Measurements from ENCODE around the gene GLRX3. TPM values are rescaled to one million over a fixed set of nuclear protein-coding genes. Genes with fewer than 3 reads are reported as not detected.

GLRX3 gene
- total and polyA plus RNA-seq, 7 experiments from 2014 or later: 30.1 to 74.7 (median 44.2) TPM

DNA sequence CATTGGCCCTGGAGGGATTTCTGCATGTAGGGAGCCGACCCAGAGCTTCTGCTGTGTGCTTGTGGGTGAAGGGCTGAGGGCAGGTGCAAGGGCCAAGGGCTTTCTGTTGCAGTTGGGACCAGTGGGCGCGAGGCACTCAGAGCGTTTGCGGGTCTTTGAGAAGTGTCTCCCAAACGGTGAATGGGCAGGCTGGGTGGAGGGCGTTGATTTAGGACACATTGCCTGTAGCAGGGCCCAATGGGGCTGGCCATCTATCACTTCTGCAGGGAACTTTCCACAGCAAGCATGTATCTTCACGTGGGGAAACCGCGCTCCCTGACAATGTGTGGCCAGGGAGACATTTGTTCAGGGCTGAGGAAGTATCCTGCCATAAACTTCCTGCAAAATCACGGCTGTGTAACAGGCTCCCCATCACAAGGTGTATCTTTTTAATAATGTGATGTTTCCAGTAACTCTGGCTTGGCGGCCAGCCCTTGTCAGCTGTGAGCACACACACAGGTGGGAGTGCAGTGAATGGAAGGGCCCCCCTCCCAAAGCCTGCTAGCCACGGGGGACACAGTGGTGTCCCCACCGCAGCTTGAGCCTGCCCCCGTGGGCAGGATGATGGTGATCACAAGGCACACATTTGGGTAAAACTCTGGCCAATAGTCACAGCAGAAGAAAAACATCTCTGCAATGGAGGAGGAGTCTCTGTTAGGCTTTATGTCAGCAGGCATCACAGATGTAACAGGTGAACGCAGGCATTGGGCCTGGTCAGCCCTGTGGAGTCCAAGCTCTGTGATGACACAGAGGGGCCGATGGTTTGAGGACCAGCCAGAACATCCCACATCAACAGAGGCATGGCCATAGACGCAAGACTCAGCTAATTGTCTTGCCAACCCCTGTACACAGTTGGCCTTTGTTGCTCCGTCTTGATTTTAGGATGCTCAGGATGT lies 84.3 kb downstream of the GLRX3 start:
- CTCF ChIA-PET: no interaction called here
- Mint-ChIP-seq H3K4me1 (peaks cover 0 to 5% (median 0%) of the 10 kb centered on the region in 7 donors), H3K27ac (no peak overlapping the region), H3K27me3 (peaks cover 0 to 5% (median 0%) of the 10 kb centered on the region in 5 donors), H3K4me3 (no peak overlapping the region), H3K36me3 (peaks cover 0 to 5% (median 0%) of the 10 kb centered on the region in 5 donors), H3K9me3 (peaks cover 0 to 3% (median 0%) of the 10 kb centered on the region in 11 donors)
- DNase-seq (no peak), ATAC-seq (no peak)
- no peaks in the 10 kb centered on the region for H3K9me3 ChIP-seq (ENCODE audit: control insufficient read depth in 2 of 3, low read length in 3 of 3)
- H3K36me3 ChIP-seq (ENCODE audit: control insufficient read depth in 2 of 3, insufficient read depth in 3 of 3, low read length in 3 of 3): no peaks in the 10 kb centered on the region
- intact Hi-C loops (cut with micrococcal nuclease): no loop called here
- POLR2A ChIA-PET: no interaction called here
- H3K4me1 ChIP-seq (ENCODE audit: control insufficient read depth in 2 of 2, insufficient read depth in 2 of 2, low read length in 2 of 2): no peaks in the 10 kb centered on the region
- no peak overlapping the region for H3K27ac ChIP-seq (ENCODE audit: low read depth, low read length)
- no peaks in the 10 kb centered on the region for H3K27me3 ChIP-seq (ENCODE audit: control insufficient read depth in 2 of 2, insufficient read depth in 2 of 2, low read length in 2 of 2)
- no peak overlapping the region for H3K4me3 ChIP-seq (ENCODE audit: low read length)

DNA sequence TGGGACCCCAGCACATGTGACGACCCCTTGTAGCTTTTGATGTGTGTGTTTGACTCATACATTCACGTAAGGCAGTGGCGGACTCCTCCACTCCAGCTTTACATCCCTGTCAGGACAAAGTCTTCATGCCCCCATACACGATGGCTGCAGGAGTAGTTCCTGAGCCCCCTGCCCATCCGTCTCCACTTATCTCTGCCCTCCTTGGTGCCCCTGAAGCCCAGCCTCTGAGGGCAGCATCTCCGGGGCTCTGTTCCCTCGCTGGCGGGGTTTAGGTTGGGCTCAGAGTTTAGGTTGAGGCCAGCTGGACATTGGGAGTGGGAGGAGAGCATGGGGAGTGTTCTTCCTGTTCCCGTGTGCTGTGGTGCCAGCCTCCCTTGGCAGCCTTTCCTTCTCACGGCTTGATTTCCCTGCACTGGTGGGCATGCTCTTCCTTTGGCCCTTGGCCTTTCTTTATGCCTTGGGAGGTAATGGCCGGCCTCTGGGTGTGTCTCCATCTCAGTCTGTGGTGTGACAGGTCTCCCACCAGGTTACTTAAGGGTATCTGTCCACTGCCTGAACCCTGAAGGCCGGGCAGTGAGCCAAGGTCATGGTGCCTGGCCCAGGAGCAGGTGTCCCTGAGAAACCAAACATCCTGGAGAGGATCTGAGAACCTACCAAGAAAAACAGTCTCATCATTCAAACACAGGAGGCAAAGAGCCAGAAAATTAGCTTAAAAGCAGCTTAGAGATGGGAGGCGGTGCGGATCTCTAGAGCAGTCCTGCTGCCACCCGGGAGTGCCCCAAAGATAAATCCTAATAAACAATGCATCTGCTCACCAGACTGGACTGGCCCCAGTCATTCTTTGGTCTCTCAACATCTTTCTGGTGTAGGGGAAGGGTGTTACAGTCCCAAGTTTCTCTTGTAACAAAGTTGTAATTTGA lies 85.5 kb downstream of the GLRX3 start:
- Mint-ChIP-seq H3K27ac (no peak overlapping the region), H3K27me3 (peaks cover 0 to 5% (median 0%) of the 10 kb centered on the region in 5 donors), H3K9me3 (peaks cover 0 to 5% (median 3%) of the 10 kb centered on the region in 11 donors), H3K4me1 (peaks cover 0 to 5% (median 0%) of the 10 kb centered on the region in 7 donors), H3K36me3 (peaks cover 0 to 6% (median 0%) of the 10 kb centered on the region in 5 donors), H3K4me3 (no peak overlapping the region)
- no peak overlapping the region for H3K27ac ChIP-seq (ENCODE audit: low read depth, low read length)
- H3K4me3 ChIP-seq (ENCODE audit: low read length): no peak overlapping the region
- no peak for ATAC-seq
- no peaks in the 10 kb centered on the region for H3K36me3 ChIP-seq (ENCODE audit: control insufficient read depth in 2 of 3, insufficient read depth in 3 of 3, low read length in 3 of 3)
- POLR2A ChIA-PET: no interaction called here
- CTCF ChIA-PET: no interaction called here
- no peaks in the 10 kb centered on the region for H3K27me3 ChIP-seq (ENCODE audit: control insufficient read depth in 2 of 2, insufficient read depth in 2 of 2, low read length in 2 of 2)
- intact Hi-C loops (cut with micrococcal nuclease): no loop called here
- H3K4me1 ChIP-seq (ENCODE audit: control insufficient read depth in 2 of 2, insufficient read depth in 2 of 2, low read length in 2 of 2): no peaks in the 10 kb centered on the region
- DNase-seq: no peak
- H3K9me3 ChIP-seq (ENCODE audit: control insufficient read depth in 2 of 3, low read length in 3 of 3): no peaks in the 10 kb centered on the region

DNA sequence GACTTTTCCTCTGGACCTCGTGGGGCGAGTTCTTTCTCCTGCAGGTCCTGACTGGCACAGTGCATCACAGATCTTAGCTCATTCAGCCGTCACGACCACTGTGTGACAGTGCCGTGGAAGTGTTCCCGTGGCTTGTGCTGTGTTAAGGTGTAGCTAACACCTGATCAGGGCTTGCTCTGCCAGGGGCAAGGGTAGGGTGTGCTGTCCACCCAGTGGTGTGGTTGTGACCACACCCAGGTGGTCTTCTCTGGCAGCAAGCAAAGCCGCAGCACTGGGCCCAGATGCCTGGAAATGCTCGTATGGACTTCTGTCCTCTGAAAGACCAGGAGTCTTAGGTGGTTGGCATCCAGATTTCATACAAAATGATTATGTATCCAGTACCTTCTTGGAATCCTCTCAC lies 86.2 kb downstream of the GLRX3 start:
- Histone ChIP-seq H3K36me3 (ENCODE audit: control insufficient read depth in 2 of 3, insufficient read depth in 3 of 3, low read length in 3 of 3) (no peaks in the 10 kb centered on the region), H3K27me3 (ENCODE audit: control insufficient read depth in 2 of 2, insufficient read depth in 2 of 2, low read length in 2 of 2) (no peaks in the 10 kb centered on the region), H3K27ac (ENCODE audit: low read depth, low read length) (no peak overlapping the region), H3K9me3 (ENCODE audit: control insufficient read depth in 2 of 3, low read length in 3 of 3) (no peaks in the 10 kb centered on the region), H3K4me1 (ENCODE audit: control insufficient read depth in 2 of 2, insufficient read depth in 2 of 2, low read length in 2 of 2) (no peaks in the 10 kb centered on the region), H3K4me3 (ENCODE audit: low read length) (no peak overlapping the region)
- Mint-ChIP-seq H3K36me3 (peaks cover 0 to 12% (median 3%) of the 10 kb centered on the region in 5 donors), H3K4me3 (no peak overlapping the region), H3K27me3 (peaks cover 0 to 5% (median 0%) of the 10 kb centered on the region in 5 donors), H3K27ac (no peak overlapping the region), H3K9me3 (peaks cover 3 to 10% (median 8%) of the 10 kb centered on the region in 11 donors), H3K4me1 (peaks cover 0 to 5% (median 0%) of the 10 kb centered on the region in 7 donors)
- ATAC-seq (no peak), DNase-seq (no peak)
- ChIA-PET POLR2A (no interaction called here), CTCF (no interaction called here)
- intact Hi-C loops (cut with micrococcal nuclease): no loop called here

DNA sequence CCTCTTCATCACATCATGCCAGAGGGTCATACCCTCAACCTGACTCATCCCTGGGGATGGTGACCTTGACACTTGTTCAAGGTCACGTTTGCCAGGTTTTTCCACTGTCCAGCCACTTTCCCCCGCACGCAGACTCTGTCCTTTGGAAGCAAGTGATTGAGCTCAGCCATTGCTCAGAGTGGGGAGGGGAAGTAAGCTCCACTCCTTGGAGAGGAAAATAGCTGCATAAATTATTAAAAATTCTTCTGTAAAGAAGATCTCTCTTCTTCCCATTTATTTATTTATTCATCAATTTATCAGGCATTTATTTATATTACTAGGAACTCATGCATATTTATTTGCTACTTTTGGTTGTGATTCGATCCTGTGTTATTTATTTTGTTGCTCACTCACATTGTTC lies 88.0 kb downstream of the GLRX3 start:
- H3K4me1 ChIP-seq (ENCODE audit: control insufficient read depth in 2 of 2, insufficient read depth in 2 of 2, low read length in 2 of 2): no peaks in the 10 kb centered on the region
- H3K4me3 Mint-ChIP-seq: no peak overlapping the region
- H3K27ac Mint-ChIP-seq: no peak overlapping the region
- H3K36me3 ChIP-seq (ENCODE audit: control insufficient read depth in 2 of 3, insufficient read depth in 3 of 3, low read length in 3 of 3): no peaks in the 10 kb centered on the region
- H3K9me3 ChIP-seq (ENCODE audit: control insufficient read depth in 2 of 3, low read length in 3 of 3): no peaks in the 10 kb centered on the region
- ChIA-PET CTCF (no interaction called here), POLR2A (no interaction called here)
- no peak overlapping the region for H3K4me3 ChIP-seq (ENCODE audit: low read length)
- no peaks in the 10 kb centered on the region for H3K27me3 ChIP-seq (ENCODE audit: control insufficient read depth in 2 of 2, insufficient read depth in 2 of 2, low read length in 2 of 2)
- H3K27ac ChIP-seq (ENCODE audit: low read depth, low read length): no peak overlapping the region
- no peak for DNase-seq
- peaks cover 0 to 5% (median 0%) of the 10 kb centered on the region in 5 donors for H3K27me3 Mint-ChIP-seq
- H3K4me1 Mint-ChIP-seq: peaks cover 0 to 5% (median 0%) of the 10 kb centered on the region in 7 donors
- H3K9me3 Mint-ChIP-seq: peaks cover 5 to 23% (median 12%) of the 10 kb centered on the region in 11 donors
- peaks cover 0 to 19% (median 10%) of the 10 kb centered on the region in 5 donors for H3K36me3 Mint-ChIP-seq
- ATAC-seq: no peak
- intact Hi-C loops (cut with micrococcal nuclease): no loop called here

DNA sequence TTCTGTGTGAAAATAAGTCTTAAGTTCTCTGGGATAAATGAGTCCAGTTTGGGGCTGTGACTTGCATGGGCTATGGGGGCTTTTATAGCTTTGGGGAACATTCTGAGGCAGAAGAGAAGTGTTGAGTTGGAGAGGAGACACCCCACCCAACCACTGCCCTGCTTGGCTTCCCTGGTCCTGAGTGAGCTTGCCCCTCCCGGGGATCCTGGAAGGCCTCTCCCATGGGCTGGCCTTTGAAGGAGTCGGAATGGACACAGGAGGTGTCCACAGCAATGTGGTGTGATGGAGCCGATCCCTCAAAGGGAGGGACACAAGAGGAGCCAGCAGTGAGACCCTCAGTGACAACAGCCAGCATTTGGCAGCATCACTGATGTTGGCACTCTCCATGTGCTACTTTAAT lies 89.8 kb downstream of the GLRX3 start:
- intact Hi-C loops (cut with micrococcal nuclease): no loop called here
- no peak overlapping the region for H3K4me3 ChIP-seq (ENCODE audit: low read length)
- no peak for DNase-seq
- H3K9me3 Mint-ChIP-seq: peaks cover 5 to 23% (median 12%) of the 10 kb centered on the region in 11 donors
- no peaks in the 10 kb centered on the region for H3K36me3 ChIP-seq (ENCODE audit: control insufficient read depth in 2 of 3, insufficient read depth in 3 of 3, low read length in 3 of 3)
- no peak overlapping the region for H3K27ac Mint-ChIP-seq
- ChIA-PET POLR2A (no interaction called here), CTCF (no interaction called here)
- H3K27ac ChIP-seq (ENCODE audit: low read depth, low read length): no peak overlapping the region
- H3K4me1 Mint-ChIP-seq: peaks cover 0 to 5% (median 0%) of the 10 kb centered on the region in 7 donors
- H3K9me3 ChIP-seq (ENCODE audit: control insufficient read depth in 2 of 3, low read length in 3 of 3): no peaks in the 10 kb centered on the region
- H3K27me3 ChIP-seq (ENCODE audit: control insufficient read depth in 2 of 2, insufficient read depth in 2 of 2, low read length in 2 of 2): no peaks in the 10 kb centered on the region
- H3K4me1 ChIP-seq (ENCODE audit: control insufficient read depth in 2 of 2, insufficient read depth in 2 of 2, low read length in 2 of 2): no peaks in the 10 kb centered on the region
- no peak overlapping the region for H3K4me3 Mint-ChIP-seq
- no peak for ATAC-seq
- H3K36me3 Mint-ChIP-seq: peaks cover 0 to 20% (median 10%) of the 10 kb centered on the region in 5 donors
- peaks cover 0 to 5% (median 0%) of the 10 kb centered on the region in 5 donors for H3K27me3 Mint-ChIP-seq

DNA sequence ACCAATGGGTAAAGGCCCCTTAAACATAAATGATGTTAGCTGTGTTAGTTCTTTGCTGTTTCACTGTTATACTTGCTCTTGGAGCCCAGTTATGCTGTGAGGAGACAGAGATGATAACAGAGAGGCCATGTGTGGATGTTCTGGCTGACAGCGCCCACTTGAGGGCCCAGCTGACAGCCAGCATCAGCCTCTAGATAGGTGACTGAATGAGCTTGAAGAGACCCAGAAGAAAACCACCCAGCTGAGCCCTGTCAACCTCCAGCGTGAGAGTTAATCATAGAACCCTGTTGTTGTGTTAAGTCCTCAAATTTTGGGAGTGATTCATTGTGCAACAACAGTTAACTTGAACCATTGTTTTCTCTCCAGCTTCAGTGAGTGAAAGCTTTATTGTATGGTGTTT lies 91.7 kb downstream of the GLRX3 start:
- POLR2A ChIA-PET: no interaction called here
- DNase-seq: no peak
- CTCF ChIA-PET: no interaction called here
- ATAC-seq: no peak
- peaks cover 0 to 20% (median 10%) of the 10 kb centered on the region in 5 donors for H3K36me3 Mint-ChIP-seq
- intact Hi-C loops (cut with micrococcal nuclease): no loop called here
- H3K4me1 Mint-ChIP-seq: peaks cover 0 to 5% (median 0%) of the 10 kb centered on the region in 7 donors
- Histone ChIP-seq H3K4me1 (ENCODE audit: control insufficient read depth in 2 of 2, insufficient read depth in 2 of 2, low read length in 2 of 2) (no peaks in the 10 kb centered on the region), H3K27ac (ENCODE audit: low read depth, low read length) (no peak overlapping the region), H3K36me3 (ENCODE audit: control insufficient read depth in 2 of 3, insufficient read depth in 3 of 3, low read length in 3 of 3) (no peaks in the 10 kb centered on the region), H3K4me3 (ENCODE audit: low read length) (no peak overlapping the region), H3K27me3 (ENCODE audit: control insufficient read depth in 2 of 2, insufficient read depth in 2 of 2, low read length in 2 of 2) (no peaks in the 10 kb centered on the region), H3K9me3 (ENCODE audit: control insufficient read depth in 2 of 3, low read length in 3 of 3) (no peaks in the 10 kb centered on the region)
- peaks cover 5 to 23% (median 12%) of the 10 kb centered on the region in 11 donors for H3K9me3 Mint-ChIP-seq
- H3K27ac Mint-ChIP-seq: no peak overlapping the region
- no peak overlapping the region for H3K4me3 Mint-ChIP-seq
- H3K27me3 Mint-ChIP-seq: peaks cover 0 to 5% (median 0%) of the 10 kb centered on the region in 5 donors

All from naive thymus-derived CD4-positive, alpha-beta T cell (primary cell).